COLO829 (cell line): ENCODE measurements around the gene FAM24B.
A peak's percentile ranks its signal among the peaks of the same experiment; 100 is the strongest.
"Not testable (repeated sequence)": the region's sequence is repeated elsewhere in the genome, so short reads cannot be mapped to it uniquely, and the experiment has no call there.

Experiments
- DNase-seq: peaks from one replicate; pipeline ENCODE4 v3.0.0; 2012; ENCODE audit warnings: low spot score

Gene FAM24B

GRCh38 chr10:122879339-122880273 is at the start of gene FAM24B:
Gene FAM24B, minus strand, starts transcription at chr10:122879581. Its CDS starts 29,066 bp downstream, at chr10:122850515.
- DNase-seq = peak; percentile 90

- no peak for DNase-seq
Observed at GRCh38 chr10:122915700-122916099, 36.3 kb upstream of the FAM24B start.

- DNase-seq = peak; percentile 45
Observed at GRCh38 chr10:122911889-122912484, 32.6 kb upstream of the FAM24B start.

GRCh38 chr10:122910310-122910709 is 30.9 kb upstream of the FAM24B start, which contains the start of gene FAM24A:
Gene FAM24A, plus strand, starts transcription at chr10:122910610. Its CDS starts 1,025 bp downstream, at chr10:122911635.
- no peak for DNase-seq

GRCh38 chr10:122903861-122904260 is 24.5 kb upstream of the FAM24B start:
- DNase-seq = not testable (repeated sequence)

- DNase-seq = no peak
Observed at GRCh38 chr10:122894261-122894944, 15.0 kb upstream of the FAM24B start.

- DNase-seq = no peak
Observed at GRCh38 chr10:122884166-122884565, 4.8 kb upstream of the FAM24B start.

GRCh38 chr10:122882766-122883165 is 3.4 kb upstream of the FAM24B start:
- DNase-seq = no peak

GRCh38 chr10:122878799-122879338 is 512 bp downstream of the FAM24B start:
- no peak for DNase-seq

- DNase-seq = no peak
Observed at GRCh38 chr10:122877264-122877663, 2.1 kb downstream of the FAM24B start.

- no peak for DNase-seq
Observed at GRCh38 chr10:122876467-122876855, 2.9 kb downstream of the FAM24B start.

- no peak for DNase-seq
Observed at GRCh38 chr10:122875843-122876466, 3.4 kb downstream of the FAM24B start.

GRCh38 chr10:122871947-122872346 is 7.4 kb downstream of the FAM24B start:
- not testable (repeated sequence) for DNase-seq

- DNase-seq = not testable (repeated sequence)
Observed at GRCh38 chr10:122868768-122869167, 10.6 kb downstream of the FAM24B start.

- DNase-seq = not testable (repeated sequence)
Observed at GRCh38 chr10:122866757-122867482, 12.5 kb downstream of the FAM24B start.

- no peak for DNase-seq
Observed at GRCh38 chr10:122864901-122865300, 14.5 kb downstream of the FAM24B start.

- no peak for DNase-seq
Observed at GRCh38 chr10:122864194-122864592, 15.2 kb downstream of the FAM24B start.

GRCh38 chr10:122863216-122864193 is 15.9 kb downstream of the FAM24B start:
- no peak for DNase-seq

GRCh38 chr10:122861711-122862161 is 17.6 kb downstream of the FAM24B start:
- no peak for DNase-seq

- no peak for DNase-seq
Observed at GRCh38 chr10:122859527-122859926, 19.9 kb downstream of the FAM24B start.
